ENCODE results near the gene PNMT.

The PNMT gene

GRCh38 chr17:39670746-39671145 is 2.5 kb downstream of the PNMT start:
- DNase-seq: no peak

- peak; percentile 23 for DNase-seq
These were observed 3.6 kb downstream of the PNMT start for GRCh38 chr17:39671651-39672521.

- DNase-seq: no peak
These were observed 4.5 kb downstream of the PNMT start for GRCh38 chr17:39672522-39673334.

- DNase-seq: no peak
These were observed 5.3 kb downstream of the PNMT start for GRCh38 chr17:39673335-39674081.

- DNase-seq: no peak
These were observed 5.9 kb downstream of the PNMT start for GRCh38 chr17:39674179-39674578.

- DNase-seq: no peak
These were observed 6.6 kb downstream of the PNMT start for GRCh38 chr17:39674702-39675389.

- DNase-seq: no peak
These were observed 7.3 kb downstream of the PNMT start for GRCh38 chr17:39675390-39676082.

GRCh38 chr17:39676198-39676819 is 8.1 kb downstream of the PNMT start:
- no peak for DNase-seq

GRCh38 chr17:39677072-39677471 is 8.8 kb downstream of the PNMT start:
- no peak for DNase-seq

GRCh38 chr17:39677542-39678339 is 9.5 kb downstream of the PNMT start:
- no peak for DNase-seq

GRCh38 chr17:39678340-39679116 is 10.3 kb downstream of the PNMT start:
- no peak for DNase-seq

GRCh38 chr17:39679521-39680192 is 11.4 kb downstream of the PNMT start:
- no peak for DNase-seq

GRCh38 chr17:39683295-39683939 is 15.2 kb downstream of the PNMT start:
- no peak for DNase-seq

GRCh38 chr17:39684369-39685192 is 16.3 kb downstream of the PNMT start:
- DNase-seq: no peak

- DNase-seq: no peak
These were observed 18.9 kb downstream of the PNMT start for GRCh38 chr17:39687101-39687545.

GRCh38 chr17:39687546-39688474 is 19.6 kb downstream of the PNMT start, which contains the start of gene PGAP3:
Gene PGAP3, minus strand, starts transcription at chr17:39688057. Its CDS starts 43 bp downstream, at chr17:39688014.
- peak; percentile 90 for DNase-seq

Data from fibroblast of skin of abdomen (primary cell).